ENCODE data around the gene RANBP1. TPM values are rescaled to one million over a fixed set of nuclear protein-coding genes. Genes with fewer than 3 reads are reported as not detected.

Gene RANBP1
- polyA plus RNA-seq, 1 of the 3 experiments (the other 2 are of a cell fraction): 502 TPM

DNA sequence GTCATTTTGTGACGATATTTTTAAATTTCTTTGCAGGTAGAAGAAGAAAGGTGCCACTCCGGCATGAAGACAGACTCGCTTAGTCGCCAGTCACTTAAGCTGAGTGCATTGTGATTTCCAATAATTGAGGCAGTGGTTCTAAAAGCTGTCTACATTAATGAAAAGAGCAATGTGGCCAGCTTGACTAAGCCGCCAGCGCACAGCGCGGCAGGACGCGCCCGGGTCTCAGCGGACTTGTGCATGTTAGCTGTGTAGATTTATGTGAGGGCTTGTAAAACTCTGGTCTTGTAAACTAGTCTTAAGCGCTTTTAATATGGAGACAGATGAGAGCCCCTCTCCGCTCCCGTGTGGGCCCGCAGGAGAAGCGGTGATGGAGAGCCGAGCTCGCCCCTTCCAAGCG, 30.3 kb upstream of the RANBP1 start:
- H2AFZ ChIP-seq (ENCODE audit: low read depth): no peak overlapping the region
- POLR2A ChIA-PET: no interaction called here
- no peak overlapping the region for H3K27ac ChIP-seq (ENCODE audit: low read depth in 2 of 2, low read length in 1 of 2)
- CTCF ChIA-PET: interaction anchor here (1.1 to 2.2 kb wide), 4 partner anchors 9 to 72 kb away, joined by 3 to 10 read pairs (median 4); partner anchors contain the start of gene RANBP1
- no peaks in the 10 kb centered on the region for H3K27me3 ChIP-seq (ENCODE audit: insufficient read depth)
- TF ChIP-seq, protein P1, sequence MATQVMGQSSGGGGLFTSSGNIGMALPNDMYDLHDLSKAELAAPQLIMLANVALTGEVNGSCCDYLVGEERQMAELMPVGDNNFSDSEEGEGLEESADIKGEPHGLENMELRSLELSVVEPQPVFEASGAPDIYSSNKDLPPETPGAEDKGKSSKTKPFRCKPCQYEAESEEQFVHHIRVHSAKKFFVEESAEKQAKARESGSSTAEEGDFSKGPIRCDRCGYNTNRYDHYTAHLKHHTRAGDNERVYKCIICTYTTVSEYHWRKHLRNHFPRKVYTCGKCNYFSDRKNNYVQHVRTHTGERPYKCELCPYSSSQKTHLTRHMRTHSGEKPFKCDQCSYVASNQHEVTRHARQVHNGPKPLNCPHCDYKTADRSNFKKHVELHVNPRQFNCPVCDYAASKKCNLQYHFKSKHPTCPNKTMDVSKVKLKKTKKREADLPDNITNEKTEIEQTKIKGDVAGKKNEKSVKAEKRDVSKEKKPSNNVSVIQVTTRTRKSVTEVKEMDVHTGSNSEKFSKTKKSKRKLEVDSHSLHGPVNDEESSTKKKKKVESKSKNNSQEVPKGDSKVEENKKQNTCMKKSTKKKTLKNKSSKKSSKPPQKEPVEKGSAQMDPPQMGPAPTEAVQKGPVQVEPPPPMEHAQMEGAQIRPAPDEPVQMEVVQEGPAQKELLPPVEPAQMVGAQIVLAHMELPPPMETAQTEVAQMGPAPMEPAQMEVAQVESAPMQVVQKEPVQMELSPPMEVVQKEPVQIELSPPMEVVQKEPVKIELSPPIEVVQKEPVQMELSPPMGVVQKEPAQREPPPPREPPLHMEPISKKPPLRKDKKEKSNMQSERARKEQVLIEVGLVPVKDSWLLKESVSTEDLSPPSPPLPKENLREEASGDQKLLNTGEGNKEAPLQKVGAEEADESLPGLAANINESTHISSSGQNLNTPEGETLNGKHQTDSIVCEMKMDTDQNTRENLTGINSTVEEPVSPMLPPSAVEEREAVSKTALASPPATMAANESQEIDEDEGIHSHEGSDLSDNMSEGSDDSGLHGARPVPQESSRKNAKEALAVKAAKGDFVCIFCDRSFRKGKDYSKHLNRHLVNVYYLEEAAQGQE (IDR thresholded peaks at IDR 0.05; ENCODE audit: low read depth, low read length): no peak
- TF ChIP-seq NRF1 (IDR thresholded peaks at IDR 0.05; ENCODE audit: low read depth, low read length): no peak
- no peak for TF ChIP-seq RAD21 (IDR thresholded peaks at IDR 0.05; ENCODE audit: low read length)
- peaks cover 52% of the 10 kb centered on the region in 2 experiments for H3K36me3 ChIP-seq (replicated peaks in 1 of 2; ENCODE audit: control insufficient read depth in 1 of 2, insufficient read depth in 2 of 2, low read length in 1 of 2)
- H3K4me3 ChIP-seq (ENCODE audit: low read depth in 2 of 2, low read length in 1 of 2): no peak overlapping the region
- H3F3A ChIP-seq (replicated peaks; ENCODE audit: insufficient read depth): peaks cover 2% of the 10 kb centered on the region
- H3K4me1 ChIP-seq (ENCODE audit: control insufficient read depth in 1 of 2, insufficient read depth in 2 of 2, low read depth in 1 of 2, low read length in 1 of 2): peaks cover 7 to 27% of the 10 kb centered on the region in 2 experiments; a peak in 1 of 4 replicates
- H3K9me2 ChIP-seq: no peaks in the 10 kb centered on the region
- DNase-seq: no peak
- WGBS (ENCODE audit: low lambda C conversion rate): 95% methylated on average over 12 of the region's 20 CpGs
- H3K79me2 ChIP-seq (ENCODE audit: insufficient read depth): peaks cover 85% of the 10 kb centered on the region
- H3K4me2 ChIP-seq: no peak overlapping the region
- H3K9ac ChIP-seq: no peak overlapping the region
- peaks cover 70% of the 10 kb centered on the region for H4K20me1 ChIP-seq (ENCODE audit: insufficient read depth)
- H3K9me3 ChIP-seq: no peaks in the 10 kb centered on the region

DNA sequence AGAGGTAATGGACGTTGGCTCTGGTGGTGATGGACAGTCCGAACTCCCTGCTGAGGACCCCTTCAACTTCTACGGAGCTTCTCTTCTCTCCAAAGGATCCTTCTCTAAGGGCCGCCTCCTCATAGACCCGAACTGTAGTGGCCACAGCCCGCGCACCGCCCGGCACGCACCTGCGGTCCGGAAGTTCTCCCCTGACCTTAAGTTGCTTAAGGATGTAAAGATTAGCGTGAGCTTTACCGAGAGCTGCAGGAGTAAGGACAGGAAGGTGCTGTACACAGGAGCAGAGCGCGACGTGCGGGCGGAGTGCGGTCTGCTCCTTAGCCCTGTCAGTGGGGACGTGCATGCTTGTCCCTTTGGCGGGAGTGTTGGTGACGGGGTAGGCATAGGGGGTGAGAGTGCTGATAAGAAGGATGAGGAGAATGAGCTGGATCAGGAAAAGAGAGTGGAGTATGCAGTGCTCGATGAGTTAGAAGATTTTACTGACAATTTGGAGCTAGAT, 29.8 kb upstream of the RANBP1 start:
- TF ChIP-seq EP300 (IDR thresholded peaks at IDR 0.05; ENCODE audit: borderline replicate concordance in 1 of 2, low read depth in 1 of 2, low read length in 1 of 2): no peak
- peaks cover 84% of the 10 kb centered on the region for H3K79me2 ChIP-seq (ENCODE audit: insufficient read depth)
- no peak overlapping the region for H3K4me2 ChIP-seq
- no peak overlapping the region for H3K4me3 ChIP-seq (ENCODE audit: low read depth in 2 of 2, low read length in 1 of 2)
- 98% methylated on average over 24 of the region's 24 CpGs for WGBS (ENCODE audit: low lambda C conversion rate)
- no peaks in the 10 kb centered on the region for H3K27me3 ChIP-seq (ENCODE audit: insufficient read depth)
- H3K4me1 ChIP-seq (ENCODE audit: control insufficient read depth in 1 of 2, insufficient read depth in 2 of 2, low read depth in 1 of 2, low read length in 1 of 2): peaks cover 7 to 22% of the 10 kb centered on the region in 2 experiments; a peak in 1 of 4 replicates
- CTCF ChIA-PET: interaction anchor here (1.1 to 2.2 kb wide), 4 partner anchors 8 to 133 kb away, joined by 3 to 10 read pairs (median 4); partner anchors contain the start of gene RANBP1
- H2AFZ ChIP-seq (ENCODE audit: low read depth): no peak overlapping the region
- no peak overlapping the region for H3K9ac ChIP-seq
- DNase-seq: no peak
- no peak overlapping the region for H3K27ac ChIP-seq (ENCODE audit: low read depth in 2 of 2, low read length in 1 of 2)
- peaks cover 52 to 57% of the 10 kb centered on the region in 2 experiments for H3K36me3 ChIP-seq (replicated peaks in 1 of 2; ENCODE audit: control insufficient read depth in 1 of 2, insufficient read depth in 2 of 2, low read length in 1 of 2)
- H4K20me1 ChIP-seq (ENCODE audit: insufficient read depth): peaks cover 70% of the 10 kb centered on the region
- no peaks in the 10 kb centered on the region for H3K9me2 ChIP-seq
- no peaks in the 10 kb centered on the region for H3K9me3 ChIP-seq
- POLR2A ChIA-PET: no interaction called here
- H3F3A ChIP-seq (replicated peaks; ENCODE audit: insufficient read depth): peaks cover 2% of the 10 kb centered on the region

DNA sequence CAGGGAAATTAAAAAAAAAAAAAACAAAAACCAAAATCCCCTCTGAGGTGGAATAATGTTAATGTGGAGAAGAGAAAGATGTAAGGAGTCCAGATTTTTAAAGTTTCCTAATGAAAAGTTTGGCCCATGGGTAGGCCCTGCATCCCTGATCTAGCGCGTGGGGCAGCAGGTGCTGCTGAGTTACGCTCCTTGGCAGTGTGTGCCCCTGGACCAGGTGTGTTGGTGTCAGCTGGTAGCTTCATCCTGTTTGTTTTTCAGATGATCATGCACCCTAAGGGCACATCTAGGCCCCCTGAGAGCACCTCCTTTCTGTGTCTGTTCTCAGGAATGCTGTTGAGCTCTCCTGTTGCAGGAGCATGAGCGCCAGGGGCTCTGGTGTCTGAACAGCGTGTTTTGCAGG, 29.1 kb upstream of the RANBP1 start:
- CTCF ChIA-PET: interaction anchor here (1.2 to 1.4 kb wide), 2 partner anchors 74 to 133 kb away, joined by 3 read pairs; no protein-coding TSS in a partner anchor
- Histone ChIP-seq H3K9ac (no peak overlapping the region), H3K4me3 (ENCODE audit: low read depth in 2 of 2, low read length in 1 of 2) (no peak overlapping the region), H4K20me1 (ENCODE audit: insufficient read depth) (peaks cover 66% of the 10 kb centered on the region), H2AFZ (ENCODE audit: low read depth) (no peak overlapping the region), H3K4me2 (no peak overlapping the region), H3K9me2 (no peaks in the 10 kb centered on the region), H3K27me3 (ENCODE audit: insufficient read depth) (no peaks in the 10 kb centered on the region), H3K9me3 (no peaks in the 10 kb centered on the region), H3K79me2 (ENCODE audit: insufficient read depth) (peaks cover 84% of the 10 kb centered on the region), H3K36me3 (replicated peaks in 1 of 2; ENCODE audit: control insufficient read depth in 1 of 2, insufficient read depth in 2 of 2, low read length in 1 of 2) (peaks cover 59 to 63% of the 10 kb centered on the region in 2 experiments), H3K27ac (ENCODE audit: low read depth in 2 of 2, low read length in 1 of 2) (no peak overlapping the region), H3K4me1 (ENCODE audit: control insufficient read depth in 1 of 2, insufficient read depth in 2 of 2, low read depth in 1 of 2, low read length in 1 of 2) (peaks cover 7 to 16% of the 10 kb centered on the region in 2 experiments; a peak in 1 of 4 replicates), H3F3A (replicated peaks; ENCODE audit: insufficient read depth) (peaks cover 2% of the 10 kb centered on the region)
- no peak for DNase-seq
- POLR2A ChIA-PET: no interaction called here
- WGBS (ENCODE audit: low lambda C conversion rate): 100% methylated on average over 5 of the region's 5 CpGs
- TF ChIP-seq RFX5 (IDR thresholded peaks at IDR 0.05; ENCODE audit: low read length) (no peak), ELF1 (IDR thresholded peaks at IDR 0.05) (no peak), TAF1 (IDR thresholded peaks at IDR 0.05; ENCODE audit: borderline replicate concordance, low read depth, low read length) (no peak), MXI1 (IDR thresholded peaks at IDR 0.05; ENCODE audit: low read depth, low read length) (no peak), GABPA (IDR thresholded peaks at IDR 0.05; ENCODE audit: low read depth) (no peak), NRF1 (IDR thresholded peaks at IDR 0.05; ENCODE audit: low read depth, low read length) (no peak)
- TF ChIP-seq, protein P2, sequence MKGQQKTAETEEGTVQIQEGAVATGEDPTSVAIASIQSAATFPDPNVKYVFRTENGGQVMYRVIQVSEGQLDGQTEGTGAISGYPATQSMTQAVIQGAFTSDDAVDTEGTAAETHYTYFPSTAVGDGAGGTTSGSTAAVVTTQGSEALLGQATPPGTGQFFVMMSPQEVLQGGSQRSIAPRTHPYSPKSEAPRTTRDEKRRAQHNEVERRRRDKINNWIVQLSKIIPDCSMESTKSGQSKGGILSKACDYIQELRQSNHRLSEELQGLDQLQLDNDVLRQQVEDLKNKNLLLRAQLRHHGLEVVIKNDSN (IDR thresholded peaks at IDR 0.05; ENCODE audit: borderline replicate concordance, low read depth): no peak
- TF ChIP-seq, protein P3, sequence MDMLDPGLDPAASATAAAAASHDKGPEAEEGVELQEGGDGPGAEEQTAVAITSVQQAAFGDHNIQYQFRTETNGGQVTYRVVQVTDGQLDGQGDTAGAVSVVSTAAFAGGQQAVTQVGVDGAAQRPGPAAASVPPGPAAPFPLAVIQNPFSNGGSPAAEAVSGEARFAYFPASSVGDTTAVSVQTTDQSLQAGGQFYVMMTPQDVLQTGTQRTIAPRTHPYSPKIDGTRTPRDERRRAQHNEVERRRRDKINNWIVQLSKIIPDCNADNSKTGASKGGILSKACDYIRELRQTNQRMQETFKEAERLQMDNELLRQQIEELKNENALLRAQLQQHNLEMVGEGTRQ (IDR thresholded peaks at IDR 0.05; ENCODE audit: borderline replicate concordance, low read depth, low read length): no peak
- TF ChIP-seq, protein P4, sequence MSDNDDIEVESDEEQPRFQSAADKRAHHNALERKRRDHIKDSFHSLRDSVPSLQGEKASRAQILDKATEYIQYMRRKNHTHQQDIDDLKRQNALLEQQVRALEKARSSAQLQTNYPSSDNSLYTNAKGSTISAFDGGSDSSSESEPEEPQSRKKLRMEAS (IDR thresholded peaks at IDR 0.05; ENCODE audit: low read depth): no peak
- TF ChIP-seq, protein P5, sequence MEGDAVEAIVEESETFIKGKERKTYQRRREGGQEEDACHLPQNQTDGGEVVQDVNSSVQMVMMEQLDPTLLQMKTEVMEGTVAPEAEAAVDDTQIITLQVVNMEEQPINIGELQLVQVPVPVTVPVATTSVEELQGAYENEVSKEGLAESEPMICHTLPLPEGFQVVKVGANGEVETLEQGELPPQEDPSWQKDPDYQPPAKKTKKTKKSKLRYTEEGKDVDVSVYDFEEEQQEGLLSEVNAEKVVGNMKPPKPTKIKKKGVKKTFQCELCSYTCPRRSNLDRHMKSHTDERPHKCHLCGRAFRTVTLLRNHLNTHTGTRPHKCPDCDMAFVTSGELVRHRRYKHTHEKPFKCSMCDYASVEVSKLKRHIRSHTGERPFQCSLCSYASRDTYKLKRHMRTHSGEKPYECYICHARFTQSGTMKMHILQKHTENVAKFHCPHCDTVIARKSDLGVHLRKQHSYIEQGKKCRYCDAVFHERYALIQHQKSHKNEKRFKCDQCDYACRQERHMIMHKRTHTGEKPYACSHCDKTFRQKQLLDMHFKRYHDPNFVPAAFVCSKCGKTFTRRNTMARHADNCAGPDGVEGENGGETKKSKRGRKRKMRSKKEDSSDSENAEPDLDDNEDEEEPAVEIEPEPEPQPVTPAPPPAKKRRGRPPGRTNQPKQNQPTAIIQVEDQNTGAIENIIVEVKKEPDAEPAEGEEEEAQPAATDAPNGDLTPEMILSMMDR (IDR thresholded peaks at IDR 0.05): no peak

Data from SK-N-SH (cell line).